Glomerular visceral epithelial cell (primary cell): ENCODE results near the gene CES3.
"Not testable (repeated sequence)": the region's sequence is repeated elsewhere in the genome, so short reads cannot be mapped to it uniquely, and the experiment has no call there.

Experiments
- DNase-seq: peaks from one replicate; pipeline ENCODE4 v3.0.0-alpha.2; 2016; ENCODE audit errors: extremely low spot score

CES3 gene

GRCh38 chr16:66946541-66946940, 14.5 kb upstream of the CES3 start:
- no peak for DNase-seq

DNA sequence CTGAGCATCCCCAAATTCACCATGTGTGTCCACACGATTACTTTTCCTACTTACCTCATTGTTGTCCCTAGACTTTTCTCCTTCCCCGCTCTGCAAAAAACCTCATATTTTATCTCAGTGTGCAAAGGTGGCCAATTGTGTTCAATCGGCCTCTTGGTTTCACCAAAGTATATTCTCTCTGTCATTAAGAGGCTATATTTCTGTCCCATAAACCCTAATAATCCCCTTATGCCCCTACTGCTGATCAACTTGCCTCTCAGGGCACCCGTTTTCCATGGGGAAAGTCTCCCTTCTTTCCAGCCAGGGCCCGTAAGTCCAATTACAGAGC, 14.1 kb upstream of the CES3 start:
- DNase-seq = no peak

GRCh38 chr16:66947302-66948065, 13.6 kb upstream of the CES3 start:
- DNase-seq = peak; percentile 80

DNA sequence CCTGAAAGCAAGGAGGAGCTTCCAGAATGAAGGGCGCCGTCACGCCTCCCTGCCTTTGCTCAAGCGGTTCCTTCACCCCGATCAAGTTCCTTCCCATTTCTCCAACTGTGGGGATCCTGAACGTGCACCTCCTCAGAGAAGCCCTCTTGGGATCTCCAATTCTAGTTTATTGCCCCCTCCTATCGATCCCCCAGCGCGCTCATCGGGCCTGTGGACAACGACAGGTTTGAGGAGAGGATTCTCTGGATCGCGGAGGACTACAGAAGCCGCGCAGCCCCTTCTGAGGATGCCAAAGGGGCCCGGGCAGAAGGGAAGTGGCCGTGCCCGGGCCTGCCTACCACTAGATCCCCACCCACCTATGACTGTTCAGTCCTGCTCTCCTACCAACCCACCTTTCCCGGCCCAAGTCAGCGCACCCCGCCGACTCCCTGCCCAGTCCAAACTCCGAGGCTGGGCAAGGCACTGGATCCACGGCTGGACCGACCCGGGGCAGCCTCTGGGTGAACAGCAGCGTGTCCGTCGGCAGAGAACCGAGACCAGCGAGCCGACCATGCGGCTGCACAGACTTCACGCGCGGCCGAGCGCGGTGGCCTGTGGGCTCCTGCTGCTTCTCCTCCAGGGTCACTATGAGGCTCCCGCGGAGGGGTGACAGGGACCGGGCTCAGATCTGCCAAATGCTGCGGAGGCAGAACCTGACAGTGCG, 12.8 kb upstream of the CES3 start:
- no peak for DNase-seq

- no peak for DNase-seq
These were observed 12.2 kb upstream of the CES3 start for GRCh38 chr16:66948837-66949225.

DNA sequence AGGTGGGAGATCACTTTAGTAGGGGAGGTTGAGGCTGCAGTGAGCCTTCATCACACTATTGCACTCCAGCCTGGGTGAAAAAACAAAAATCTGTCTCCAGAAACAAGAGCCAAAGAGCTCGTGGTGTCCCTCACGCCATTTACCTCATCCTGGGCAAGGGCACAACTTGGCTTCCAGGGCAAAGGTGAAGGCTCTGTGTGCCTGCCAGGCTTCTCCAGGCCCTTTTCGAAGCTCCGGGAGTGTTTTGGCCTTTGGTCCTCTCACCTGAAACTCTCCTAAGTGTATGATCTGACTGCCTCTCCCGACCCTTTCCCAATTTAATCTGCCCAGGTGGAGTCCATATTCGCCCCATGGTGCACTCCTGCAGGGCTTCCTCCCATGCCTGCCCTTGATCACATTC, 11.6 kb upstream of the CES3 start:
- DNase-seq = no peak

- DNase-seq = no peak
These were observed 10.6 kb upstream of the CES3 start for GRCh38 chr16:66950437-66950836.

DNA sequence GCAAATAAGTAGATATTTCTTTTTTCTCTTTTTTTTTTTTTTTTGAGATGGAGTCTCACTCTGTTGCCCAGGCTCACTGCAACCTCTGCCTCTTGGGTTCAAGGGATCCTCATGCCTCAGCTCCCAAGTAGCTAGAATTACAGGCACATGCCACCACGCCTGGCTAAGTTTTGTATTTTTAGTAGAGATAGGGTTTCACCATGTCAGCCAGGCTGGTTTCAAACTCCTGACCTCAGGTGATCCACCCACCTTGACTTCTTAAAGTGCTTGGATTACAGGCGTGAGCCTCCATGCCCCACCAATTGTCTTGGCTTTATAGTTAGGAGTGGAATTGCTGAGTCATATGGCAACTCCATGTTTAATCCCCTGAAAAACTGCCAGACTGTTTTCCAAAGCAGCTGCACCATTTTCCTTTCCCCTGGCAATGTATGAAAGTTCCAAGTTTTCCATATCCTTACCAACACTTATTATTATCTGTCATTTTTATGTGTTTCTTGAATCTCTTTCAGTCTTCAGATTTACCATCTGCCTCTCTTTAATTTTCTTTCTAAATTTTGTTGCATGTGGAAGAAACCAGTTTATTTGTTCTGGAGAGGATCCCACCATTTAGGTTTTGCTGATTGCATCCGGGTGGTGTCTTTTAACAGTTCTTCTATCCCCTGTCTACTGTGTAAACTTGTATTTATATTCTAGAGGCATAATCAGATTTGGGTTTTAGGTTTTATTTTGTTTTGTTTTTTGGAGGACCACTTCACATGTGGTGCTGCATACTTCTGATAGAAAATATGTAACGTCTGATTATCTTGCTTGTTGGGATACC, 9.9 kb upstream of the CES3 start:
- no peak for DNase-seq

DNA sequence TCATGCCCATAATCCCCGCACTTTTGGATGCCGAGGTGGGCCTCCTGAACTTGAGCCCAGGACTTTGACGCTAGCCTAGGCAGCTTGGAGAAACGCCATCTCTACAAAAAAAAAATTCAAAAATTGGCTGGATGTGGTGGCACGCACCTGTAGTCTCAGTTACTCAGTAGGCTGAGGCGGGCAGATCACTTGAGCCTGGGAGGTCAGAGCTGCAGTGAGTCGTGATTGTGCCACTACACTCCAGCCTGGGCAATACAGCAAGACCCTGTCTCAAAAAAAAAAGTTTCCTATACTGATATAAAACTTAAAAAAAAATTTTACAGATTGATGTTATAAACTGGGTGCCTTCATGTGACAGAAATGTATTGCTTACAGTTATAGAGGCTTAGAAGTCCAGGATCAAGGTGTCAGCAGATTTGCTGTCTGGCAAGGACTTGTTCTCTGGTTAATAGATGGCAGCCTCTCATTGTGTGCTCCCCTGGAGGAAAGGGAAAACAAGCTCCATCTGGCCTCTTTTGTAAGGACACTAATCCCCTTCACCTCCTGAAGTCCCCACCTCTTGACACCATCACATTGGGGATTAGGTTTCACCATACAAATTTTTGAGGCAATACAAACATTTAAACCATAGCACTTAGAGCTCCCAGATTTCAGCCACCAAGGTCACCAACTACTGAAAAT, 8.5 kb upstream of the CES3 start:
- no peak for DNase-seq

DNA sequence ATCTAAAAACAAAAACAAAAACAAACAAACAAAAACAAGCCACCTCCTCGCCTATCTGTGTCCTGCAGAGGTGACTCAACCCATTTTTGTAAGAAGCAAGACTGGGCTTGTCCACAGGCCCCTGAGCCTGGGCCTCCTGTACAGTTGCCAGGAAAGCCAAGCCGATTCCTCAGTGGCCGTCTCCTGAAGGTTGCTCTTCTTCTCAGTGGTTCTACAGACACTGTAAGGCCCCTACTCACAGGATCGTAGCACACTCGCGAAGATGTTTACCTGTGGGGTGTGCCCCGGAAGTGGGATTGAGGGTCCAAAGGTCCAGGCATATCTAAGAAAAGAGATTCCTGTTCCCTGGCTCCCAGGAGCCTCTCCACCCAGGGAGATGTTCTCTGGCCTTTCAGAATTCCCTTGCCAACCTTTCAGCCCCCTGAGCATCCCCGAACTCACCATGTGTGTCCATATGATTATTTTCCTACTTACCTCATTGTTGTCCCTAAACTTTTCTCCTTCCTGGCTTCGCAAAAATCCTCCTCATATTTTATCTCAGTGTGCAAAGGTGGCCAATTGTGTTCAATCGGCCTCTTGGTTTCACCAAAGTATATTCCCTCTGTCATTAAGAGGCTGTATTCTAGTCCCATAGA, 7.5 kb upstream of the CES3 start:
- no peak for DNase-seq

- peak; percentile 74 for DNase-seq
These were observed 6.9 kb upstream of the CES3 start for GRCh38 chr16:66954097-66954659.

DNA sequence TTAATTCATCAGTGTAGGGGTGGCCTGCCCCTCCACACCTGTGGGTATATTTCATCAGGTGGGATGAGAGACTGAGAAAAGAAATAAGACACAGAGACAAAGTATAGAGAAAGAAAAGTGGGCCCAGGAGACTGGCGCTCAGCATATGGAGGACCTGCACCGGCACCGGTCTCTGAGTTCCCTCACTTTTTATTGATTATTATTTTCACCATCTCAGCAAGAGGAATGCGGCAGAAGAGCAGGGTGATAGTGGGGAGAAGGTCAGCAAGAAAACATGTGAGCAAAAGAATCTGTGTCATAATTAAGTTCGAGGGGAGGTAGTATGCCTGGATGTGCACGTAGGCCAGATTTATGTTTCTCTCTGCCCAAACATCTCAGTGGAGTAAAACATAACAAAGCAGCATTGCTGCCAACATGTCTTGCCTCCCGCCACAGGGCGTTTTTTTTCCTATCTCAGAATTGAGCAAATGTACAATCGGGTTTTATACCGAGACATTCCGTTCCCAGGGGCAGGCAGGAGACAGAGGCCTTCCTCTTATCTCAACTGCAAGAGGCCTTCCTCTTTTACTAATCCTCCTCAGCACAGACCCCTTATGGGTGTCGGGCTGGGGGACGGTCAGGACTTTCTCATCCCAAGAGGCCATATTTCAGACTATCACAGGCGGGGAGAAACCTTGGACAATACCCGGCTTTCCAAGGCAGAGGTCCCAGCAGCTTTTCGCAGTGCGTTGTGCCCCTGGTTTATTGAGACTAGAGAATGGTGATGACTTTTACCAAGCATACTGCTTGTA, 5.5 kb upstream of the CES3 start:
- DNase-seq = not testable (repeated sequence)

GRCh38 chr16:66956154-66956457, 5.0 kb upstream of the CES3 start:
- DNase-seq = not testable (repeated sequence)

DNA sequence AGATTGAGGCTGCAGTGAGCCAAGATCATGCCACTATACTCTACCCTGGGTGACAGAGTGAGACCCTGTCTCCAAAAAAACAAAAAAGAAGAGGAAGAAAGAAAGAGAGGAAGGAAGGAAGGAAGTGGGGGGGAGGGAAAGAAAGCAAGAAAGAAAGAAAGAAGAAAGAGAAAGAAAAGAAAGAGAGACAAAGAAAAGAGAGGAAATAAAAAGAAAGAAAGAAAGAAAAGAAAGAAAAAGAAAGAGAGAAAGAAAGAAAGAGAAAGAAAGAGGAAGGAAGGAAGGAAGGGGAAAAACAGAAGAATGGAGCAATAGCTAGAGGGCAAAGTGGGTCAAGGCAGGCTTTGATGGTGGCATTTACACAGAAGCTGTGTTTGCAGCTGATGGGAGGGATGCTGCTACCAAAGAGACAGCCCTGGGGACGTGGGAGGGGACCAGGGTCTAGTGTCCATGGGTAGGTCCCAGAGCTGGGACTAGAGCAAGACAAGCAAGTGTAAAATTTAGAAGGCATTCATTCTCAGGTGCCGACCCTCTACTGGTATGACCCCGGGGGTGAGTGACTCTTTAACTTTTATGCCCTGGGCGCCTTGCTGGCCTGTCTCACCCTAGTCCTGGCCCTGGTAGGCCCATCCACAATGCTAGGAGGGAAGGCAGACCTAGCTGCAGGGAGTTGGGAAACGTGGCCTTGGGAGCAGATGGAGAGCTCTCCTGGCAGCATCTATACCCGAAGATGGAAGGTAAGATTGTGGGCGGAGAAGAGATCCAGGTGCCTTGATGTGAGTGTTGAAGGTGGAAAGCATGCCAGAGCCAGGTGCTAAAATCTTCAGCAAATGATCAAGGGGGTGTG, 2.0 kb upstream of the CES3 start:
- no peak for DNase-seq

- DNase-seq = no peak
These were observed 1.3 kb upstream of the CES3 start for GRCh38 chr16:66959704-66960161.

GRCh38 chr16:66960270-66960669, 796 bp upstream of the CES3 start:
- DNase-seq = no peak

- DNase-seq = no peak
These were observed 848 bp downstream of the CES3 start for GRCh38 chr16:66961914-66962313.

GRCh38 chr16:66964049-66964448, 3.0 kb downstream of the CES3 start:
- no peak for DNase-seq

DNA sequence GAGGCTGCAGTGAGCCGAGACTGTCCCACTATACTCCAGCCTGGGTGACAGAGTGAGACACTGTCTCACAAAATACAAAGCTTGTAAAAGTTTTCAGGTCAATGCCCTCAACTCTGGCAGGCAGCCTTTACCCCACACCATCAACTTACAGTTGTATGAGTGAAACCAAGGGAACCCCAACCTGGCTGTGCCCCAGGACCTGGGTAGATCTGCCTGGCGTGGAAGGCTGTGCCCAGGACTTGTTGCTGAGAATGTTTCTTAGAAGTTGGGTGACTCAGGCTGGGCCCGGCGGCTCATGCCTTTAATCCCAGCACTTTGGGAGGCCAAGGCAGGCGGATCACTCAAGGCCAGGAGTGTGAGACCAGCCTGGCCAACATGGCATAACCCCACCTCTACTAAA, 7.8 kb downstream of the CES3 start:
- no peak for DNase-seq
